Mucosa of stomach (tissue), 1 donor: Measurements from ENCODE around the gene MGA.
A peak's percentile ranks its signal among the peaks of the same experiment; 100 is the strongest.

Source experiments
- H3K27me3 ChIP-seq: one replicate; pipeline ENCODE4 v1.7.0; 2013; ENCODE audit warnings: mild to moderate bottlenecking, low read length; ENCODE audit not compliant: control insufficient read depth, insufficient read depth
- H3K36me3 ChIP-seq: one replicate; pipeline ENCODE4 v1.7.0; 2013; ENCODE audit warnings: low read length; ENCODE audit not compliant: control insufficient read depth, insufficient read depth
- H3K4me1 ChIP-seq: one replicate; pipeline ENCODE4 v1.7.0; 2013; ENCODE audit warnings: mild to moderate bottlenecking, low read length; ENCODE audit not compliant: control insufficient read depth, insufficient read depth
- H3K4me3 ChIP-seq: one replicate; pipeline ENCODE4 v1.7.0; 2013; ENCODE audit warnings: low read length
- H3K9ac ChIP-seq: one replicate; pipeline ENCODE4 v1.7.0; 2013; ENCODE audit warnings: mild to moderate bottlenecking, low read length, moderate library complexity
- H3K9me3 ChIP-seq: one replicate; pipeline ENCODE4 v1.7.0; 2013; ENCODE audit warnings: mild to moderate bottlenecking, low read length, moderate library complexity; ENCODE audit not compliant: control insufficient read depth
- donor health status: Pancreatic carcinoma.

The MGA gene

DNA sequence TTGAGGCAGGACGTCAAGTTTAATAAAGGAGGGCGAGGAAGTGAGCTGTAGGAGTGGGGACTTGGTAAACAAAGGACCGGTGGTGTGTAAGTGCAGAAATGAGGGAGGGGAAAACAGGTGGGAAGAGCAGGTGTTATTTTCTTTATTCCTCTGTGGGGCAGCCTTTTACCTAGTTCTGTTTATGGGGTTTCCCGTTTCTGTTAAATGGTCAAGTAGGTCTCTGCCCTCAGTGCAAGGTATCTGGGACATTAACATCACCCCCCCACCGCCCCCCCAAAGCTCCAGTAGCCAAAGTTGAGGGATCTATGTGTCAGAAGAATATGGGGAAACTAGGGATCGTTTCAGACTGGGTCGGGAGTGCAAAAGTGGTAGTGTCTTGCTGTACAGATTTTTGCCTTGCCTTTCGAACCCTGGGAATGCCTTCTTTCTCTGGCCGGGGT, 893 bp downstream of the MGA start:
- Histone ChIP-seq H3K27me3 (no peaks in the 10 kb centered on the region), H3K4me3 (peak overlapping the region; percentile 73), H3K36me3 (no peaks in the 10 kb centered on the region), H3K9me3 (no peaks in the 10 kb centered on the region), H3K4me1 (peaks cover 24% of the 10 kb centered on the region), H3K9ac (peak overlapping the region; percentile 62)

DNA sequence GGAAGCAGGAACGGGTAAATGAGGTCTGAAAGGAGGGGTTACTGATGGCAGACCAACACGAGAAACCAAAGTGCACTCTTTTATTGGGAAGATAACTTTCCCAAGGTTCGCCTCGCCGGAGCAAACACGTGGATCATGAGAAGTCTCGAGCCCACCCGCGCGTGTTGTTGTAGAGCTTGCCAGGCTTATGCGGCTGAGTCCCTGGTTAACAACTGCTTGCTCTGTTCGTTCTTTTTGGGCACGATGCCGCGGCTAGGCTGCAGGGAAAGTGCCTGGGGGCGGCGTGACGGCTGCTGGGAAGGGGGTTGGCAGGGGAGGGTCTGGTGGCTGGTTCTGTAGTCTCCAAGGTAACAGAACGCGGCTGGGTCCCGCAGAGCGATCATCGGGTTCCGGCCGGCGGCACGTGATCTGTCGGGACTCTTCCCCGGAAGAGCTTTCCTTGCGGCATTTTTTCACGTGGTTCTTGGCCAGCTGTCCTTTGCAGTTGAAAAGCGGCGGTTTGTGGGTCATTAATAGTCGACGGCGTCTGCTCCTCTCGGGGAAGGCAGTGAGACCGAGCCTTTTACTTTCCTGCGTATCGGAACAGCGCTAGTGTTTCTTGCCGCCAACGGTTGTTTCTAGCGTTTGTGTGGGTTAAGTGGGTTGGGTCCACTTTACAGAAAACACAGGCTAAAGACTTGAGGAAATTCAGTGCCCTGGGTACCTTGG, 1.5 kb downstream of the MGA start:
- Histone ChIP-seq H3K36me3 (no peaks in the 10 kb centered on the region), H3K4me1 (peaks cover 24% of the 10 kb centered on the region), H3K4me3 (peak overlapping the region; percentile 73), H3K9ac (peak overlapping the region; percentile 56), H3K27me3 (no peaks in the 10 kb centered on the region), H3K9me3 (no peaks in the 10 kb centered on the region)

DNA sequence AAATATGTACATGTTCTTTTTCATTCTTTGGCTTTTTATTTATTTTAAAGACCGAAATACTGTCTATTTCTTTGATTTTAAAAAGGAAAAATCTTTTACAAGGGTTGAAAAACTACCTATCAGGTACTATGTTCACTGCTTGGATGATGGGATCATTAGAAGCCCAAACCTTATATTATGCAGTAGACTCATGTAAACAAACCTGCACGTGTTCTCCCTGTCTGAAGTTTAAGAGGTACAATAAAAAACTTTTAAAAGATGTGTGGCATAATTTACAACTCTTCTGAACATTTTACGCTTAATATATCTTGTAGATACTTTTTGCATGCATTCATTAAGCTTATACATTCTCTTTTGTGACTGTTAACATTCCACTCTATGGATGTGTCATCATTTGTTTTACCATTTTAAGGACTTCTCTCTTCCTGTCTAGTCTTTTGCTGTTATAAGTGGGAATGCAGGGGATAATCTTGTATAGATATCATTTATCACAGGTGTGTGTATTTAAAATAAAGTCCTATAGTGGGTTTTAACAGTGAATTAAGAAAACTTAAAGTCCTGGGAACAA, 6.2 kb downstream of the MGA start:
- no peaks in the 10 kb centered on the region for H3K9me3 ChIP-seq
- no peaks in the 10 kb centered on the region for H3K36me3 ChIP-seq
- H3K4me1 ChIP-seq, result peaks cover 6% of the 10 kb centered on the region
- H3K27me3 ChIP-seq, result no peaks in the 10 kb centered on the region
- no peak overlapping the region for H3K4me3 ChIP-seq
- H3K9ac ChIP-seq, result no peak overlapping the region

DNA sequence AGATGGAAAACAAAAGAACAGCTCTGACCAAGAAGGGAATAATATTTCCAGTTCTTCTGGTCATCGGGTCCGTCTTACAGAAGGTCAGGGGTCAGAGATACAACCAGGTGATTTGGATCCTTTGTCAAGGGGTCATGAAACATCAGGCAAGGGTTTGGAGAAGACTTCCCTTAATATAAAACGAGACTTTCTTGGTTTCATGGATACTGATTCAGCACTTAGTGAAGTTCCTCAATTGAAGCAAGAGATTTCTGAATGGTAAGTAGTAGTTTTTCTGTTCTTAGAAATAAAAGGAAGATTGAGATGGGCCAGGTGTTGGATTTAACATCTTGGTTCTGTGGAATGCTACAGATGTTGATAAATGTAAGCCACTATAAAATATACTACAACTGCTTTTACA, 9.5 kb downstream of the MGA start:
- Histone ChIP-seq H3K9me3 (no peaks in the 10 kb centered on the region), H3K9ac (no peak overlapping the region), H3K36me3 (no peaks in the 10 kb centered on the region), H3K4me3 (no peak overlapping the region), H3K27me3 (no peaks in the 10 kb centered on the region), H3K4me1 (no peaks in the 10 kb centered on the region)

DNA sequence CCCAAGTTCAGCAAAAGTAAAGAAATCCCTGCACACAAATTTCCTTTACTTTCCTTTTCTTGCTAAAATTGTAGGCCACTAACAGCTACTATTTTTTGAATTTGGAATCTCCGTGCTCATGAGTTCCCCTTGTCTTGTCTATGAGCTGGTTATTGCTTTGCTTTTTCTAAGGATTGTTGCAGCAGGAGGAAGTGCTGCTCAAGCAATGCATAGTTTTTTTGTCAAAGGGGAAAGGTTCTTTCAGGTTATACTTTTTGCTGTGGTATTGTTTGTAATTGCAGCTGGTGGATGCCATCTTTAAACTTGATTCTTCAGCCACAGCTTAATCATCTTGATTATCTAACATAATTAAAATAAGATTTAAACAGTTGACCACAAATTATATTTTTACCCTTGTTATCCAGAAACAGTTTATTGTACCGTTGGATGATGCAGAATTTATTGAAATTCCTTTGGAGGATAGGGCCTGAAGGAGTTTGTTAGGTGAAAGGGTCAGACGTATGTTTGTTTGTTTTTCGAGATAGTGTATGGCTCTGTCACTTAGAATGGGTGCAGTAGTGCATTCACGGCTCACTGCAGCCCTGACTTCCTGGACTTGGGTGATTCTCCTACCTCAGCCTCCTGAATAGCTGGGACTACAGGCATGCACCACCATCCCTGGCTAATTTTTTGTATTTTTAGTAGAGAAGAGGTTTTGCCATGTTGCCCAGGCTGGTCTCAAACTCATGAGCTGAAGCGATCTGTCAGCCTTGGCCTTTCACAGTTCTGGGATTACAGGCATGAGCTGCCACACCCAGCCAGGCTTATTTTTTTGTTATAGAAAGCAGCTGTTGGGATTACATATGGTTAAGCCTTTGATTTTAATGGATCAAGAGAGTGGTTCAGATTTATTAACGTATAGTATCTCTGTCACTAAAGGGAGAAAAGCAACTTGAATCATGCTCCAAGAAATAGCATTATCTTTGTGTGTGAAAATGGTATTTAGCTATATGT, 11.7 kb downstream of the MGA start:
- H3K4me3 ChIP-seq, result no peak overlapping the region
- H3K9me3 ChIP-seq, result no peaks in the 10 kb centered on the region
- H3K27me3 ChIP-seq, result no peaks in the 10 kb centered on the region
- no peaks in the 10 kb centered on the region for H3K36me3 ChIP-seq
- no peaks in the 10 kb centered on the region for H3K4me1 ChIP-seq
- H3K9ac ChIP-seq, result no peak overlapping the region

DNA sequence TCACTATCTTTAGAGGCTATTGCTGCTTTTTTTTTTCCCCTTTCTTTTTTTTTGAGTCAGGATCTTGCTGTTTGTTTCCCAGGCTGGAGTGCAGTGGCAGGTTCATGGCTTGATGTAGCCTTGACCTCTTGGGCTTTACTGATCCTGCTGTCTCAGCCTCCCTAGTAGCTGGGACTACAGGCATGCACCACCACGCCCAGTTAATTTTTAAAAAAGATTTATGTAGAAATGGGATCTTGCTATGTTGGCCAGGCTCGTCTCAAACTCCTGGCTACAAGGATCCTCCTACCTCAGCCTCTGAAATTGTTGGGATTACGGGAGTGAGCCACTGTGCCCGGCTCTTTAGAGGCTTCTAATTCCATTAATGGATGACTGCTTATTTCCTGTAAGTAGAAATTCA, 15.1 kb downstream of the MGA start:
- H3K27me3 ChIP-seq, result no peaks in the 10 kb centered on the region
- no peaks in the 10 kb centered on the region for H3K9me3 ChIP-seq
- H3K4me3 ChIP-seq, result no peak overlapping the region
- H3K36me3 ChIP-seq, result no peaks in the 10 kb centered on the region
- no peak overlapping the region for H3K9ac ChIP-seq
- no peaks in the 10 kb centered on the region for H3K4me1 ChIP-seq

GRCh38 chr15:41678742-41679141, 18.5 kb downstream of the MGA start:
- Histone ChIP-seq H3K27me3 (no peaks in the 10 kb centered on the region), H3K36me3 (no peaks in the 10 kb centered on the region), H3K9ac (no peak overlapping the region), H3K4me1 (no peaks in the 10 kb centered on the region), H3K9me3 (no peaks in the 10 kb centered on the region), H3K4me3 (no peak overlapping the region)

DNA sequence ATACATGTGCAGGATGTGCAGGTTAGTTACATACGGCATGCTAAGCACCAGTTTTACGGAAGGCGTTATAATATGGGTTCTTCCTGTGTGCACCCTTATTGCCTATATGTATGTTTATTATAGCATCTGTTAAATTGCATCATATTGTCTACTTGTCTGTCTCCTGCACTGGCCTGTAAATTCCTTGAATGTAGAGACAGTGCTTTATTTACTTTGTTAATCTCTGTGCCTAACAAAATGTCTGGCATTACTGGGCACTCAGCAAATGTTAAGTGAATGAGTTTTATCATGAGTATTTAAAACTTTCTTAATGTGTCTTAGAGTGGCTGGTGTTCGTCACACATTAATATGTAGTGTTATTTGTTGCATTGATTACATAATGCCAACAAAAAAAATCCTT, 23.8 kb downstream of the MGA start:
- no peaks in the 10 kb centered on the region for H3K36me3 ChIP-seq
- H3K9ac ChIP-seq, result no peak overlapping the region
- H3K27me3 ChIP-seq, result no peaks in the 10 kb centered on the region
- H3K4me1 ChIP-seq, result no peaks in the 10 kb centered on the region
- no peak overlapping the region for H3K4me3 ChIP-seq
- H3K9me3 ChIP-seq, result no peaks in the 10 kb centered on the region

- Histone ChIP-seq H3K4me3 (no peak overlapping the region), H3K27me3 (no peaks in the 10 kb centered on the region), H3K9me3 (no peaks in the 10 kb centered on the region), H3K9ac (no peak overlapping the region), H3K4me1 (no peaks in the 10 kb centered on the region), H3K36me3 (no peaks in the 10 kb centered on the region)
Observed at GRCh38 chr15:41688671-41689070, 28.5 kb downstream of the MGA start.

- Histone ChIP-seq H3K4me1 (no peaks in the 10 kb centered on the region), H3K27me3 (no peaks in the 10 kb centered on the region), H3K9ac (no peak overlapping the region), H3K4me3 (no peak overlapping the region), H3K9me3 (no peaks in the 10 kb centered on the region), H3K36me3 (no peaks in the 10 kb centered on the region)
Observed at GRCh38 chr15:41689083-41689482, 28.9 kb downstream of the MGA start.

- Histone ChIP-seq H3K27me3 (no peaks in the 10 kb centered on the region), H3K9ac (no peak overlapping the region), H3K4me1 (no peaks in the 10 kb centered on the region), H3K36me3 (no peaks in the 10 kb centered on the region), H3K4me3 (no peak overlapping the region), H3K9me3 (no peaks in the 10 kb centered on the region)
Observed at GRCh38 chr15:41689834-41690233, 29.6 kb downstream of the MGA start.

DNA sequence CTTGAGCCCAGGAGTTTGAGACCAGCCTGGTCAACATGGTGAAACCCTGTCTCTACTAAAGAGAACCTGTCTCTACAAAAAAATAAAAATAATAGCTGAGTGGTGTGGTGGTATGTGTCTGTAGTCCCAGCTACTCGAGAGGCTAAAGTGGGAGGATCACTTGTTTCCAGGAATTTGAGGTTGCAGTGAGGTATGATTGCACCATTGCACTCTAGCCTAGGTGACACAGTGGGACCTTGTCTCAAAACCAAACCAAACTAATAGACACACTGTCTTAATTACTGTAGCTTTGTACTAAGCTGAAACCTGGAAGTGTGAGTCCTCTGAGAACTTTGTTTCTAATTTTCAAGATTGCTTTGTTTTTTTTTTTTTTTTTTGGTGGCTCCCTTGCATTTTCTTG, 30.4 kb downstream of the MGA start:
- Histone ChIP-seq H3K9me3 (no peaks in the 10 kb centered on the region), H3K4me3 (no peak overlapping the region), H3K4me1 (no peaks in the 10 kb centered on the region)

More for the DNA sequence above, 30.4 kb downstream of the MGA start:
- Histone ChIP-seq H3K9ac (no peak overlapping the region), H3K27me3 (no peaks in the 10 kb centered on the region), H3K36me3 (no peaks in the 10 kb centered on the region)
